HCT116 (cell line): Measurements from ENCODE around the gene SLC24A3. TPM values are rescaled to one million over a fixed set of nuclear protein-coding genes. Genes with fewer than 3 reads are reported as not detected.

ENCODE experiments used
- ATAC-seq: fragments of 200-7000 bp; cut with Tn5 transposase; 2 replicates; pipeline ENCODE4 v1.9.1; 2020; ENCODE audit warnings: mild to moderate bottlenecking, moderate library complexity
- BruUV-seq: library from RNA; stranded (reverse); fragments of 400-500 nt; replicated peaks from 2 replicates; lab custom pipeline; 2021; lab: Mats Ljungman, UMichigan
- CTCF ChIA-PET: fragments of 300-600 bp; sonication (Branson Sonifier 250); formaldehyde crosslinking; loops from one replicate; lab custom pipeline; 2021; ENCODE audit warnings: antibody characterized with exemption; lab: Charles Lee
- POLR2A ChIA-PET: fragments of 300-600, 350-600 bp; sonication (Branson Sonifier 250); formaldehyde crosslinking; loops from one replicate; lab custom pipeline; 2021; ENCODE audit warnings: antibody characterized with exemption; lab: Charles Lee
- RAD21 ChIA-PET, 2 experiments: fragments of 300-600 bp; sonication (Branson Sonifier 250); formaldehyde crosslinking; loops; one replicate each; lab custom pipeline; 2023; ENCODE audit warnings: low total read pairs in 2 of 2; ENCODE audit not compliant: uncharacterized antibody in 2 of 2, unreplicated experiment in 2 of 2, low non-redundant PET in 1 of 2; lab: Charles Lee
- DNase-seq: peaks from one replicate; pipeline ENCODE4 v3.0.0-alpha.2; 2010; ENCODE audit warnings: low read depth, low spot score
- H2AFZ ChIP-seq: fragments of 200-600 bp; shearing (Covaris generic), sonication (generic); 2 replicates; pipeline ENCODE4 v1.6.1; 2017; ENCODE audit warnings: low read depth, mixed run types, mixed read lengths, antibody characterized with exemption, low read length; ENCODE audit not compliant: poor library complexity, severe bottlenecking
- H3K27ac ChIP-seq: 2 replicates; pipeline ENCODE4 v1.5.1; 2012; ENCODE audit warnings: low read depth, low read length
- H3K27me3 ChIP-seq: fragments of 200-600 bp; sonication (generic); 2 replicates; pipeline ENCODE4 v1.6.1; 2016; ENCODE audit warnings: mixed run types, low read length, mixed read lengths; ENCODE audit not compliant: insufficient read depth
- H3K36me3 ChIP-seq, 2 experiments: fragments of 200-500 bp in 1 of 2; fragments of 200-600 bp in 1 of 2; sonication (Bioruptor generic) in 1 of 2; sonication (generic) in 1 of 2; 2 replicates each; pipeline versions ENCODE4 v1.5.1 to v1.6.1; 2014 to 2016; ENCODE audit warnings: low read length in 2 of 2, inconsistent platforms in 1 of 2, mixed read lengths in 1 of 2, mixed run types in 1 of 2; ENCODE audit not compliant: insufficient read depth in 2 of 2, control insufficient read depth in 1 of 2
- H3K4me1 ChIP-seq, 2 experiments: fragments of 200-600 bp in 1 of 2; sonication (generic) in 1 of 2; 2 replicates each; pipeline versions ENCODE4 v1.5.1 to v1.6.1; 2012 to 2017; ENCODE audit warnings: low read length in 2 of 2, inconsistent platforms in 1 of 2, mild to moderate bottlenecking in 1 of 2, mixed read lengths in 1 of 2, mixed run types in 1 of 2, moderate library complexity in 1 of 2; ENCODE audit not compliant: insufficient read depth in 2 of 2, control insufficient read depth in 1 of 2
- H3K4me2 ChIP-seq: fragments of 200-600 bp; sonication (generic); 2 replicates; pipeline ENCODE4 v1.6.1; 2017; ENCODE audit warnings: mixed run types, low read length, mixed read lengths
- H3K4me3 ChIP-seq, 2 experiments: fragments of 200-600 bp in 1 of 2; sonication (generic) in 1 of 2; replicated peaks in 1 of 2; 2 replicates each; pipeline ENCODE4 v1.5.1; 2011 to 2016; ENCODE audit warnings: low read length in 2 of 2, control low read depth in 1 of 2, low read depth in 1 of 2, mild to moderate bottlenecking in 1 of 2, mixed read lengths in 1 of 2, mixed run types in 1 of 2
- H3K79me2 ChIP-seq: fragments of 200-600 bp; sonication (generic); 2 replicates; pipeline ENCODE4 v1.6.1; 2017; ENCODE audit warnings: mild to moderate bottlenecking, mixed run types, low read length, moderate library complexity, mixed read lengths; ENCODE audit not compliant: insufficient read depth
- H3K9ac ChIP-seq: fragments of 200-600 bp; sonication (generic); 2 replicates; pipeline ENCODE4 v1.6.1; 2016; ENCODE audit warnings: low read length, mixed read lengths
- H3K9me2 ChIP-seq: fragments of 200-600 bp; sonication (generic), shearing (Covaris generic); 2 replicates; pipeline ENCODE4 v1.6.1; 2017; ENCODE audit warnings: mixed run types, mild to moderate bottlenecking, moderate library complexity; ENCODE audit not compliant: insufficient read depth
- H3K9me3 ChIP-seq, 2 experiments: fragments of 200-500 bp in 1 of 2; fragments of 200-600 bp in 1 of 2; sonication (Bioruptor generic) in 1 of 2; sonication (generic) in 1 of 2; 2 replicates each; pipeline ENCODE4 v1.6.1; 2014 to 2017; ENCODE audit warnings: low read length in 2 of 2, mixed read lengths in 2 of 2, inconsistent platforms in 1 of 2, low read depth in 1 of 2, mild to moderate bottlenecking in 1 of 2, mixed run types in 1 of 2, moderate library complexity in 1 of 2; ENCODE audit not compliant: control insufficient read depth in 1 of 2, insufficient read depth in 1 of 2
- H4K20me1 ChIP-seq: fragments of 200-600 bp; sonication (generic), shearing (Covaris generic); 2 replicates; pipeline ENCODE4 v1.6.1; 2017; ENCODE audit warnings: mixed run types, mild to moderate bottlenecking, moderate library complexity; ENCODE audit not compliant: insufficient read depth
- CEBPB ChIP-seq: IDR thresholded peaks from 2 replicates; pipeline ENCODE4 v1.6.1; 2012; ENCODE audit warnings: low read depth
- EGR1 ChIP-seq: IDR thresholded peaks from 2 replicates; pipeline ENCODE4 v1.6.1; 2012; ENCODE audit warnings: low read depth
- EZH2 ChIP-seq: fragments of 200-600 bp; sonication (generic); IDR thresholded peaks from 2 replicates; pipeline ENCODE4 v1.6.1; 2017; ENCODE audit warnings: antibody characterized with exemption, mixed run types
- EZH2phosphoT487 ChIP-seq: fragments of 200-600 bp; IDR thresholded peaks from 2 replicates; pipeline ENCODE4 v1.6.1; 2018; ENCODE audit warnings: antibody characterized with exemption, borderline replicate concordance
- RAD21 ChIP-seq: IDR thresholded peaks from 2 replicates; pipeline ENCODE4 v1.6.1; 2012; ENCODE audit warnings: low read depth, mild to moderate bottlenecking
- SIN3A ChIP-seq: IDR thresholded peaks from 2 replicates; pipeline ENCODE4 v1.6.1; 2012; ENCODE audit warnings: low read depth
- SRF ChIP-seq: IDR thresholded peaks from 2 replicates; pipeline ENCODE4 v1.6.1; 2012; ENCODE audit warnings: low read depth
- TCF7L2 ChIP-seq: IDR thresholded peaks from 2 replicates; pipeline ENCODE4 v1.7.0; 2011; ENCODE audit warnings: borderline replicate concordance, inconsistent platforms; ENCODE audit not compliant: insufficient read depth, insufficient read length; ENCODE audit errors: extremely low read depth
- YY1 ChIP-seq: IDR thresholded peaks from 2 replicates; pipeline ENCODE4 v1.6.1; 2011; ENCODE audit warnings: low read length, low read depth, moderate library complexity, mild to moderate bottlenecking; ENCODE audit not compliant: insufficient replicate concordance; ENCODE audit errors: extremely low read depth
- ZFX ChIP-seq: fragments of 450-650 bp; IDR thresholded peaks from 2 replicates; pipeline ENCODE4 v1.6.1; 2017
- ZNF274 ChIP-seq: fragments of 200-500 bp; sonication (Bioruptor generic); IDR thresholded peaks from 2 replicates; pipeline ENCODE4 v1.6.1; 2014; ENCODE audit warnings: mild to moderate bottlenecking, low read depth, low read length, inconsistent platforms
- intact Hi-C: fragments of 100-400 bp; cut with micrococcal nuclease; formaldehyde crosslinking; loops from 2 replicates; pipeline ENCODE4 v1.10.0; 2022
- total RNA-seq: library from RNA; stranded (reverse); gene quantifications from one replicate; pipeline ENCODE4 v1.2.1, GENCODE V29; 2021; ENCODE audit not compliant: unreplicated experiment
- TF ChIP-seq, protein P1 (sequence below), 3 experiments: fragments of 200-600 bp in 1 of 3; sonication (generic) in 1 of 3; IDR thresholded peaks in 2 of 3; conservative IDR thresholded peaks in 1 of 3; 2 replicates each; pipeline ENCODE4 v1.5.1; 2012 to 2017; ENCODE audit warnings: low read depth in 2 of 3, low read length in 2 of 3, antibody characterized with exemption in 1 of 3, borderline replicate concordance in 1 of 3, control low read depth in 1 of 3, mild to moderate bottlenecking in 1 of 3, mixed read lengths in 1 of 3, mixed run types in 1 of 3, moderate library complexity in 1 of 3; ENCODE audit not compliant: insufficient read depth in 1 of 3
- TF ChIP-seq, protein P2 (sequence below): IDR thresholded peaks from 2 replicates; pipeline ENCODE4 v1.6.1; 2012

SLC24A3 gene
- total RNA-seq, 1 experiment from 2014 or later: not detected

DNA sequence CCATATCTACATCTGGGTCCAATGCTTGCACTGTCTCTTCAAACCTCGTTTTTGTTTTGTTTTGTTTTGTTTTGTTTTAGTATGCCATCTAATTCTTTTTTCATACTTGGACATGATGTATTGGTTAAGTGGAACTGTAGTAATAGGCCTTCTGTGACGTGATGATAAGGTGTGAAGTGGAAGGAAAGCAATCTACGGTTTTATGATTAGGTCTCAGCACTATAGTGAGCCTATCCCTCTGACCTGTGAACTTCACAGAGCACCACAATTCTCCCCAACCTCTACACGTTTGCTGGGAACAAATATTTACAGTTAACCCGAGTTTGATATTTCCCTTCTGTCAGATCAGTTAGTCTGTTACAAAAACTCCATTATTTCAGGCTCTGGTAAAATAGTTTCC, 19.1 kb upstream of the SLC24A3 start:
- no peak for ATAC-seq
- BruUV-seq: no TSS peak
- Histone ChIP-seq H3K27me3 (no peaks in the 10 kb centered on the region), H3K9me2 (no peaks in the 10 kb centered on the region), H4K20me1 (no peaks in the 10 kb centered on the region), H2AFZ (no peak overlapping the region), H3K9me3 (no peaks in the 10 kb centered on the region), H3K4me1 (no peaks in the 10 kb centered on the region), H3K79me2 (no peaks in the 10 kb centered on the region), H3K36me3 (no peaks in the 10 kb centered on the region), H3K27ac (no peak overlapping the region), H3K4me2 (no peak overlapping the region), H3K9ac (no peak overlapping the region), H3K4me3 (no peak overlapping the region)
- ChIA-PET CTCF (no interaction called here), RAD21 (no interaction called here), POLR2A (no interaction called here)
- intact Hi-C loops: no loop called here
- TF ChIP-seq EZH2: no peak
- no peak for TF ChIP-seq YY1
- TF ChIP-seq TCF7L2: no peak
- TF ChIP-seq CEBPB: no peak
- no peak for TF ChIP-seq ZFX
- no peak for TF ChIP-seq EGR1
- TF ChIP-seq SIN3A: no peak
- no peak for TF ChIP-seq ZNF274
- no peak for TF ChIP-seq SRF
- TF ChIP-seq, protein P1, sequence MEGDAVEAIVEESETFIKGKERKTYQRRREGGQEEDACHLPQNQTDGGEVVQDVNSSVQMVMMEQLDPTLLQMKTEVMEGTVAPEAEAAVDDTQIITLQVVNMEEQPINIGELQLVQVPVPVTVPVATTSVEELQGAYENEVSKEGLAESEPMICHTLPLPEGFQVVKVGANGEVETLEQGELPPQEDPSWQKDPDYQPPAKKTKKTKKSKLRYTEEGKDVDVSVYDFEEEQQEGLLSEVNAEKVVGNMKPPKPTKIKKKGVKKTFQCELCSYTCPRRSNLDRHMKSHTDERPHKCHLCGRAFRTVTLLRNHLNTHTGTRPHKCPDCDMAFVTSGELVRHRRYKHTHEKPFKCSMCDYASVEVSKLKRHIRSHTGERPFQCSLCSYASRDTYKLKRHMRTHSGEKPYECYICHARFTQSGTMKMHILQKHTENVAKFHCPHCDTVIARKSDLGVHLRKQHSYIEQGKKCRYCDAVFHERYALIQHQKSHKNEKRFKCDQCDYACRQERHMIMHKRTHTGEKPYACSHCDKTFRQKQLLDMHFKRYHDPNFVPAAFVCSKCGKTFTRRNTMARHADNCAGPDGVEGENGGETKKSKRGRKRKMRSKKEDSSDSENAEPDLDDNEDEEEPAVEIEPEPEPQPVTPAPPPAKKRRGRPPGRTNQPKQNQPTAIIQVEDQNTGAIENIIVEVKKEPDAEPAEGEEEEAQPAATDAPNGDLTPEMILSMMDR (IDR thresholded peaks at IDR 0.05 in 2 of 3, conservative IDR thresholded peaks at IDR 0.05 in 1 of 3; ENCODE audit: borderline replicate concordance in 1 of 3, insufficient read depth in 1 of 3, low read depth in 2 of 3, low read length in 2 of 3): no peak
- TF ChIP-seq, protein P2, sequence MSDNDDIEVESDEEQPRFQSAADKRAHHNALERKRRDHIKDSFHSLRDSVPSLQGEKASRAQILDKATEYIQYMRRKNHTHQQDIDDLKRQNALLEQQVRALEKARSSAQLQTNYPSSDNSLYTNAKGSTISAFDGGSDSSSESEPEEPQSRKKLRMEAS: no peak
- TF ChIP-seq EZH2phosphoT487: no peak
- TF ChIP-seq RAD21: no peak
- DNase-seq: no peak
